Motor neuron (in vitro differentiated cells): ENCODE data around the gene RPGRIP1L. TPM values are rescaled to one million over a fixed set of nuclear protein-coding genes. Genes with fewer than 3 reads are reported as not detected.

Experiments used
- ATAC-seq, 8 experiments: fragments of 200-7000 bp; cut with Tn5 transposase; replicated peaks in 6 of 8; 2 replicates each; pipeline ENCODE4 v1.8.0; 2021; ENCODE audit warnings: mild to moderate bottlenecking in 8 of 8, moderate library complexity in 8 of 8
- H3K27ac ChIP-seq, 2 donors: fragments of 250-450 bp; sonication (Bioruptor Pico); 2 replicates each; pipeline ENCODE4 v1.9.0; 2021; ENCODE audit warnings: antibody characterized with exemption in 2 of 2, mild to moderate bottlenecking in 2 of 2, moderate library complexity in 1 of 2
- H3K4me1 ChIP-seq, 2 donors: fragments of 250-450 bp; sonication (Bioruptor Pico); replicated peaks in 1 of 2; 2 replicates each; pipeline ENCODE4 v1.6.1; 2021; ENCODE audit warnings: antibody characterized with exemption in 2 of 2, mild to moderate bottlenecking in 2 of 2, moderate library complexity in 1 of 2
- H3K4me3 ChIP-seq, 5 donors: fragments of 250-450 bp; sonication (Bioruptor Pico); 2 replicates each; pipeline ENCODE4 v1.9.0; 2021; ENCODE audit warnings: antibody characterized with exemption in 5 of 5, mild to moderate bottlenecking in 5 of 5, moderate library complexity in 4 of 5
- WGBS, 10 experiments: fragments of 450-650 bp; shearing (Covaris generic); methylation state at CpG; one replicate each; pipeline ENCODE4 v1.0.0; 2022; 5-methylcytosine and 5-hydroxymethylcytosine counted together
- in situ Hi-C, 9 experiments: fragments of 400-800 bp; cut with MboI; loops; one replicate each; pipeline ENCODE4 v1.15.0; 2021; ENCODE audit warnings: low sequenced_read_pairs in 9 of 9, low pct_unique_long_range_greater_than_20kb in 2 of 9; ENCODE audit not compliant: unreplicated experiment in 9 of 9
- total RNA-seq, 8 experiments: library from RNA; unstranded; fragments of 300-600 nt; gene quantifications; 2 replicates each; pipeline versions ENCODE4 v1.2.3 to v1.2.4, GENCODE V29; 2022

The RPGRIP1L gene
- total RNA-seq, 8 experiments from 2014 or later, result 9.2 to 27.5 (median 18.4) TPM

DNA sequence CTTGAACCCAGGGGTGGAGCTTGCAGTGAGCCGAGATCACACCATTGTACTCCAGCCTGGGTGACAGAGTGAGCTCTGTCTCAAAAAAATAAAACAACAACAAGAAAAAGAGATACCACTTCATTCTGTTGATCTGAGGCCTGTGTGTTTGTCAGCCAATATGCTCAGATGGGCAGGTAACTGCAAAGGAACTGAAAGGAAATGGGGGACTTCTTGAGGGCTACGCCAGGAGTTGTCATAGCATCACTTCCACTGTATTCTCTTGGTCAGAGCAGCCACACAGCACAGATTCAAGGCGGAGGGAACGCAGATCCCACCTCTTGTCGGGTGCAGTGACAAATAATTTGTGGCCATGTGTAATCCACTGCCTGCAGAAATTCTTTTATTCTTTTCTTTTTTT, 126.8 kb downstream of the RPGRIP1L start:
- in situ Hi-C loops, result no loop called here
- Histone ChIP-seq H3K4me1 (no peaks in the 10 kb centered on the region), H3K27ac (no peak overlapping the region), H3K4me3 (no peak overlapping the region)
- ATAC-seq, result no peak
- 63 to 100% (median 84%) methylated on average over 1 to 5 of the region's 5 CpGs; no CpG with 5 or more reads in 4 of the 10 experiments for WGBS, 10 experiments

DNA sequence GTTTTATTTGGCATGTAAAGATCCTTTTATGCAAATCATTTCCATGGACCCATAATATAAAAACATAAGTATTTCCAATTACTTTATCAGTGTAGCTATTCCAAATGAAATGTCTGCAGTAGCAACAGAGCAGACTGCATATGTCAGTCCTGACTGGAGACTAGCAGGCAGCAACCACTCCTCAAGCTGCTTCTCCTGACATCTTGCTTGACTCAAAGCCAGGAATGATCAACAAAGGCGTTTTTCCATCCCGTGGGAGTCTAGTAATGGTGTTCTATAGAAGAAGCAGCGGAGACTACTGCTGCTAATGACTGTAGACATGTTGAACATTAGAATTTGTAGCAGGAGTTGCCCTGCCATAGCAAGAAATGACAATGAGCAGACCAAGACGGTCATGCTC, 127.4 kb downstream of the RPGRIP1L start:
- in situ Hi-C loops, result no loop called here
- peak in 1 of 8 experiments; percentile 67 for ATAC-seq
- no peak overlapping the region for H3K27ac ChIP-seq
- H3K4me1 ChIP-seq, result no peaks in the 10 kb centered on the region
- WGBS, 10 experiments, result 17 to 100% (median 79%) methylated on average over 1 to 4 of the region's 4 CpGs; no CpG with 5 or more reads in 3 of the 10 experiments
- H3K4me3 ChIP-seq, result no peak overlapping the region

DNA sequence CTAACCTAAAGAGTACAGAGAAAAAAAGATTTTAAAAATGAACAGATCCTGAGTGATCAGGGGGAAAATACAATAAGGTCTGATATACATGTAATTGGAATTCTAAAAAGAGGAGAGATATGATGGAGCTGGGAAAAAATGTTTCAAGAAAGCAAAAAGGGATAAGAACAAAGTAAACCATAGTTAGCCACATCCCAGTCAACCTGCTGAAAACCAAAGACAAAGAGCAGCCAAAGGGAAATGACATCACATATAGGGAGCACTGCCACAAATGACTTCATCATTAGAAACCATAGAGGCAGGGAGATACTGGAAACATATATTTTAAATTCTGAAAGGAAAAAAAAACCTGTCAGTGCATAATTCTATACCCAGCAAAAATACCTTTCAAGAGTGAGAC, 131.9 kb downstream of the RPGRIP1L start:
- in situ Hi-C loops, result loop anchor here in 1 of 9 experiments (25.0 kb wide), 3 partner anchors 91 to 316 kb away; no protein-coding TSS in a partner anchor
- Histone ChIP-seq H3K4me3 (no peak overlapping the region), H3K27ac (no peak overlapping the region), H3K4me1 (peaks cover 0 to 8% of the 10 kb centered on the region in 2 donors)
- no peak for ATAC-seq

DNA sequence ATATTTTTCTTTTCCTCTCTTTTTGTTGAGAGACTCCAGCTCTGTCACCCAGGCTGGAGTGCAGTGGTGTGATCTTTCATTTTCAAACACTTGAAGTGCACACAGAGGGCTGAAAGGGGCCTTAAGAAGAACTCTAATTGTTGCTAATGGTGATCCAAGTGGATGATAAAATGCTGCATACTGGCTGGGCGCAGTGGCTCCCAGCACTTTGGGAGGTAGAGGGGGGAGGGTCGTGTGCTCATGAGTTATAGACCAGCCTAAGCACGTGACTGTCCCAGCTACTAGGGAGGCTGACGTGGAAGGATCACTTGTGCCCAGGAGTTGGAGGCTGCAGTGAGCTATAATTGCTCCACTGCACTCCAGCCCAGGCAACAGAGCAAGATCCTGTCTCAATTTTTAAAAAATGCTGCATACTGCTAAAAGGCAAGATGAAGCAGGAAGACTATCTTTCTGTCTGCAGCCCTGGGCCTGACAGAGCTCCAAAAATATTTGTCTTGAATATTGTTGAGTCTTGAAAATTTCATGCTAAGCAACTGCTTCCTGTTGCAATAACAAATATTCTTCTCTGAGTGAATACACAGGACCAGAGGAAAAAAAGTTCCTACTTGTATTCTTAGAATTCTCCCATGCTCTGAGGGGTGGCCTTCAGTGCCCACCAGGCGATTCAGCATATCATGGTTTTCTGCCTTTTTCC, 137.0 kb downstream of the RPGRIP1L start:
- peak in 7 of 8 experiments; percentile 16 to 61 (median 23) for ATAC-seq
- Histone ChIP-seq H3K4me3 (no peak overlapping the region), H3K4me1 (peaks cover 0 to 14% of the 10 kb centered on the region in 2 donors), H3K27ac (no peak overlapping the region)
- in situ Hi-C loops, result loop anchor here in 1 of 9 experiments (25.0 kb wide), 3 partner anchors 96 to 321 kb away; no protein-coding TSS in a partner anchor
- 12 to 100% (median 59%) methylated on average over 1 to 4 of the region's 5 CpGs; no CpG with 5 or more reads in 1 of the 10 experiments for WGBS, 10 experiments

DNA sequence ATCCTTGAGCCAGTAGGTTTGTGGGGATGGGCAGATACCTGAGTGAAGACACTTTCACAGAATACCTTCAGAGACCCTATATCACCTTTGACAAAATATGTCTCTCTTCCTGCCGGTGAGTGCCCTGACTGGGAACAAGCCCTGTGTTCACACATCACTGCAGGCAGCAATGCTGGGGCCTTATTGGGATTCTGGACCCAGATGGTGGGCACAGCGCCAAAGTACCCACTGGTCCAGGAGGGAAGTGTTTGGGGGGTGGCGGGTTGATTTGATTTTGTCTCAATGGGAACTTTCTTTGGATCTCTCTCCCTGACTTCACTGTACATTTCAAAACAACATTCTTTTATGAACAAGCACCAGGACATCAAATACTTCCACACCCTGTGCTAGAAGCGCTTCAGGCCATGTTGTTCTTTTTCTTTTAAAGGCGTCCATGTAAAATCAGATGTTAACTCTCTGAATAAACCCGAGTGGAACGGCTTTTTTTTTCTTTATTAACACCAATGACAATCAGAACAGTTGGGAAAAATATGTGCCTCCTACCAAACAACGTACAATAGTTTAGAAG, 138.3 kb downstream of the RPGRIP1L start:
- Histone ChIP-seq H3K4me1 (peaks cover 0 to 14% of the 10 kb centered on the region in 2 donors), H3K4me3 (no peak overlapping the region), H3K27ac (no peak overlapping the region)
- peak in 3 of 8 experiments; percentile 33 to 80 (median 59) for ATAC-seq
- WGBS, 10 experiments, result 22 to 100% (median 84%) methylated on average over 3 to 6 of the region's 8 CpGs
- in situ Hi-C loops, result loop anchor here in 1 of 9 experiments (25.0 kb wide), 3 partner anchors 97 to 322 kb away; no protein-coding TSS in a partner anchor

DNA sequence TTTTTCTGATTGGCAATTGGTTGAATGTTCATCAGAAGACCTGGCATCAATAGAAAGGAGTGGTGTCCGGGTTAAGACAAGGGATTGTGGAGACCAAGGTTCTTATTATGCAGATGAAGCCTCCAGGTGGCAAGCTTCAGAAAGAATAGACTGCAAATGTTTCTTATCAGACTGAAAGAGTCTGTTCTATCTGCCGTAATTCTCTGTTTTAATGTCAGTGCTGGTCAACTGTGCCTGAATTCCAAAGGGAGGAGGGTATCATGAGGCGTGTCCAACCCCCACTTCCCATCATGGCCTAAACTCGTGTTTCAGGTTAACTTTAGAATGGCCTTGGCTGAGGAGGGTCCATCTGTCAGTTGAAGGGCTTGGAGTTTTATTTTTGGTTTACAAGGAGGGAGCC, 140.2 kb downstream of the RPGRIP1L start:
- H3K4me1 ChIP-seq, result peaks cover 0 to 6% of the 10 kb centered on the region in 2 donors
- no peak overlapping the region for H3K27ac ChIP-seq
- H3K4me3 ChIP-seq, result no peak overlapping the region
- in situ Hi-C loops, result loop anchor here in 1 of 9 experiments (25.0 kb wide), 3 partner anchors 99 to 324 kb away; no protein-coding TSS in a partner anchor
- no peak for ATAC-seq
- 42 to 68% (median 50%) methylated on average over 2 to 4 of the region's 4 CpGs; no CpG with 5 or more reads in 5 of the 10 experiments for WGBS, 10 experiments

DNA sequence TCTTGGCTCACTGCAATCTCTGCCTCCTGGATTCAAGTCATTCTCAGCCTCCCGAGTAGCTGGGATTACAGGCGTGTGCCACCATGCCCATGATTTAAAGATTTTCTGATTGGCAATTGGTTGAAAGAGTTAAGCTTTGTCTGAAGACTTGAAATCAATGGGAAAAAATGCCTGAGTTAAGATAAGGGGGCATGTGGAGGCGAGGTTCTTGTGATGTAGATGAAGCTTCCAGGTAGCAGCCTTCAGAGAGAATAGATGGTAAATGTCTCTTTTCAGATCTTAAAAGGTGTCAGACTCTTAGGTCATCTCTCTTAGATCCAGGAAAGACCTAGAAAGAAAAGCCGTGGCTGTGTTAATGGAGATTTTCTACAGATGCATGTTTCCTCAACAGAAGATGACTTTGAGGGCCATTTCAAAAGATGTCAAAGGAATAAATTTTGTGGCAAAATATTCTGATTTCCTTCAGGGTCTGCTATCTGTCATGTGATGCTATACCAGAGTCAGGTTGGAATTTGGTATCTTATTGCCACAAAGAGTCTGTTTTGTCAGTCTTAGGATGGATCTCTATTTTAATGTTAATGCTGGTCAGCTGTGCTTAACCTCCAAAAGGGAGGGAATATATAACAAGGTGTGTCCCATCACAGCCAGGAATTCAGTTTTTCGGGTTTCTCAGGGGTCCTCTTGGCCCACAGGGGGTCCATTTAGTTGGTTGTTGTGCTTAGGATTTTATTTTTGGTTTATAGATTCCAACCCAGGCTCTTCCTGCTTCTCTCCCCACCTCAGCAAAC, 142.4 kb downstream of the RPGRIP1L start:
- in situ Hi-C loops, result loop anchor here in 1 of 9 experiments (25.0 kb wide), 3 partner anchors 101 to 326 kb away; no protein-coding TSS in a partner anchor
- 40 to 100% (median 75%) methylated on average over 1 to 5 of the region's 5 CpGs for WGBS, 10 experiments
- Histone ChIP-seq H3K4me1 (peaks cover 0 to 4% of the 10 kb centered on the region in 2 donors), H3K27ac (no peak overlapping the region), H3K4me3 (no peak overlapping the region)
- ATAC-seq, result no peak

DNA sequence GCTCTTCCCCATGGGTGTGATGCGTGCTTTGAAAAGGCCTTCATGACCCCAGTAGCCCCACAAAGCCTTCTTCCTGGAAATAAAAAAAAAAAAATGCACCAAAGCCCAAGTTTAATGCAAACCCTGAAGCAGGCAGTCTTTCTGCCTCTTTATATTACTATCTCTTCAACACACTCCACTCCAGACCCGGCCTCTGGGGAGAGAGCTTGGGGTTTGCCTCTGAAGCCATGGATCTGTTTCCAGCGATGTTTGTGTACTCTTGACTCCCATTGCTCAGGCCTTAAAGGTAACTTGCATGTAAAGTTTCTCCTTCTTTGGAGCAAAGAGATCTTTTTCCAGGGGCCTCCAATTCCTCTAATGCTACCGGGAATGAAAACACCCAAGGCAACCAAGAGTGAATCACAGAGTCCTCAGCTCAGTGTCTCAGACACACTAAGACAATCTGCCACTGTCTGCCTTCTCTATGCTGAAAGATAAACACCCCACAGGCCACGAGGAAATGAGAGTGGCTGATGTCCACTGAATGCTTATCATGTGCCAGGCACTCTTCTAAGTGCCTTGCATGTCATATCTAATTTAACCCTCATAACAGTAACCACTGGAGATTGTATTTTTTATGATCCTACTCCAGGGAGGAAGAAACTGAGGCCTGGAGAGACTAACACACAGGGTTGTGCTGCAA, 144.2 kb downstream of the RPGRIP1L start:
- H3K4me3 ChIP-seq, result no peak overlapping the region
- no peak for ATAC-seq
- WGBS, 10 experiments, result 54 to 100% (median 80%) methylated on average over 1 to 5 of the region's 5 CpGs; no CpG with 5 or more reads in 2 of the 10 experiments
- in situ Hi-C loops, result loop anchor here in 1 of 9 experiments (25.0 kb wide), 3 partner anchors 103 to 328 kb away; no protein-coding TSS in a partner anchor
- H3K27ac ChIP-seq, result no peak overlapping the region
- H3K4me1 ChIP-seq, result no peaks in the 10 kb centered on the region

DNA sequence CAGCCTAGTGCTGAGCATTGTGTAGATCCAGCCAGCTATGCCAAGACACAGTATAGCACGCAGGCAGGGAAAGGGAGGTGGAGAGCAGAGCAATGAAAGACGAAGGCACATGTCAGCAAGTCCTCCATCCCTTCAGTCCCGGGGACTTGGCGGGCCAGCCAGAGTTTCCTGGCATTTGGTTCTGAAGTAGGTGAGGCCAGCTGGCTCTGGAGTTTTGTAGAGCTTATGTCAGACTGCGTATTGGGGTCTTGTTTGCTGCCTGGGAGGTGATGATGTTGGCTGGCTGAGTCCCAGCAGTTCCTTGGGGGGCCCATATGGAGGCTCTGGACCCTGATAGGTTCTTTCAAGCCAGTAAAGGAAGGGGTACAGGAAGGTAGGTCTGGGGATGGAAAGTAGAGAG, 144.9 kb downstream of the RPGRIP1L start:
- H3K4me1 ChIP-seq, result no peaks in the 10 kb centered on the region
- no peak overlapping the region for H3K27ac ChIP-seq
- in situ Hi-C loops, result loop anchor here in 1 of 9 experiments (25.0 kb wide), 3 partner anchors 104 to 329 kb away; no protein-coding TSS in a partner anchor
- ATAC-seq, result no peak
- H3K4me3 ChIP-seq, result no peak overlapping the region
- 92 to 100% (median 98%) methylated on average over 1 to 5 of the region's 5 CpGs; no CpG with 5 or more reads in 4 of the 10 experiments for WGBS, 10 experiments

DNA sequence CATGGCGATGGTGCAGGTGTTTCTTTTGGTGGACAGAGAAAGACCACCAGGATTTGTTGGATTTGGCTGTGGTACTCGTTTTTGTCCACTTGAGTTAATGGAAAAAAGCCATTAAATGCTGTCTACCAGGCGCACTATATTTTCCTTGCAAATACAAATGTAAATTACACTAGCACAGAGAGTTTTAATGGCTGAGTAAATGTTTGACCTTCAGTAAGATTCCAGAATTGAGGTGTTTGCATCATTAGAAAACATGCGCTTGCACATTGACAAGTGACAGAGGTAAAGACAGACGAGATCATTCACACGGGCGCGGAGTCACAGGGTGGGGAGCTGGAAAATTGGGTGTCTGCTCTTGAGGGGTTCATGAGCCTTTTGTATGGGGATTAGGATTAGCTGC, 147.1 kb downstream of the RPGRIP1L start:
- H3K4me3 ChIP-seq, result no peak overlapping the region
- in situ Hi-C loops, result loop anchor here in 1 of 9 experiments (25.0 kb wide), 3 partner anchors 106 to 331 kb away; no protein-coding TSS in a partner anchor
- ATAC-seq, result peak in 2 of 8 experiments; percentile 8 to 59
- H3K27ac ChIP-seq, result no peak overlapping the region
- 60 to 96% (median 82%) methylated on average over 2 to 8 of the region's 8 CpGs; no CpG with 5 or more reads in 2 of the 10 experiments for WGBS, 10 experiments
- no peaks in the 10 kb centered on the region for H3K4me1 ChIP-seq

DNA sequence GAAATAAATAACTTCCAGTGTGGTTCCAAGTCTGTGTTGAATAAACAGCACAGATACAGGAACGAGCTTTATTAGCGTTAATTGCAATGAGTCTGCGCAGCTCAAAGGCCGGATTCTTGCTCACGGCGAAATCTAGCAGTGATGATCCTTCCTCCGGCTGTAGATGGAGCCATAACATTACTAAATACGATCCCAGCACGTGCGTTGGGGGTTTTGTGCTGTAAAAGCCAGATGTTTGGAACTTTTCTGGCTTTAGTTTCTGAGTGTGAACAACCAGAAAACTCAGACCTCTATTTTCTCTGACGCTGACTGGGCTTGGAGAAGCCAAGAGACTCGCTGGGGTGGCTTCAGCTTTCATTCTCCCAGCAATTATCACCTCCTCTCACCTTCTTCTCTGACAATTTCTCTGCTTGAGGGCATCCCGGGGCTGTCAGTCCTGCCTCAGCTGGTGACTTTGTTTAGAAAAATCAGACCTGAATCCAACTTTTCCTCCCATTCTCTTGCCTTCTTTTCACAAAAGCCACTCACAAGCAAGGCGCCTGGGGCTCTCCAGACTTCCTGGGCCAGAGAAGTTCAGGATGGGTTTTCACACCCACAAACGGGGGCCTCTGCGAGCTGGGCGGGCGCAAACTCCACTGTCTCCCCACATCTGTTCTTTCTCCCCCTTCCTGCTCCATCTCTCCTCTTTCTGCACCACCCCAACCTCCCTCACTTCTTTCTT, 153.5 kb downstream of the RPGRIP1L start:
- H3K27ac ChIP-seq, result no peak overlapping the region
- in situ Hi-C loops, result loop anchor here in 1 of 9 experiments (25.0 kb wide), 4 partner anchors 112 to 1387 kb away; partner anchors contain the start of gene IRX5
- peaks cover 9 to 16% of the 10 kb centered on the region in 2 donors for H3K4me1 ChIP-seq
- 0 to 80% (median 6%) methylated on average over 1 to 13 of the region's 18 CpGs for WGBS, 10 experiments
- peak; percentile 78 to 99 (median 87) for ATAC-seq
- H3K4me3 ChIP-seq, result no peak overlapping the region
